PC-9 (cell line): ENCODE results near the gene GRK7.

Experiments used
- CTCF ChIP-seq: fragments of 200-600 bp; sonication (generic); conservative IDR thresholded peaks from 2 replicates; pipeline ENCODE4 v1.6.1; 2017; ENCODE audit warnings: mixed run types, antibody characterized with exemption, mild to moderate bottlenecking, moderate library complexity
- EZH2 ChIP-seq: fragments of 200-600 bp; sonication (generic); IDR thresholded peaks from 2 replicates; pipeline ENCODE4 v1.8.0; 2017; ENCODE audit warnings: antibody characterized with exemption, low read depth

GRCh38 chr3:141795276-141795675 is 32.1 kb downstream of the GRK7 start:
- TF ChIP-seq CTCF, result no peak
- no peak for TF ChIP-seq EZH2
